ENCODE data around the gene USP10.

Gene USP10

GRCh38 chr16:84699712-84700445 lies at the start of gene USP10:
Gene USP10 (plus strand): TSS chr16:84700000. CDS start chr16:84700091, 91 bp downstream.
- DNase-seq = peak; percentile 82

- no peak for DNase-seq
Measured at GRCh38 chr16:84650062-84650991, 49.5 kb upstream of the USP10 start.

- no peak for DNase-seq
Measured at GRCh38 chr16:84652566-84652965, 47.2 kb upstream of the USP10 start.

- no peak for DNase-seq
Measured at GRCh38 chr16:84654238-84654637, 45.6 kb upstream of the USP10 start.

GRCh38 chr16:84654998-84655397 lies 44.8 kb upstream of the USP10 start:
- DNase-seq = no peak

DNA sequence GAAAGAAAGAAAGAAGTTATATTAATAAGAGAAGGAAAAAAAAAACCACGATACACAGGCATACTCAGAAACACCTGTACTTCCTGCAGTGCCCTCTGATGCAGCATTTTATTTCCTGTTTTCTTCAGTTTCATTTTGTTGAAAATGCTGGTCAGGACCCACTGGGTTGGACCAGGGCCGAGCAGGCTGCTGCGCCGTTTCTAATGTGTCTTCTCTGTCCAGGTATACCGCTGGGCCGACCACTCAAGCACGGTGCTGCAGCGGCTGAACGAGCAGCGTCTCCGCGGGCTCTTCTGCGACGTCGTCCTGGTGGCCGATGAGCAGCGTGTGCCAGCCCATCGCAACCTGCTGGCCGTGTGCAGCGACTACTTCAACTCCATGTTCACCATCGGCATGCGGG lies 43.2 kb upstream of the USP10 start:
- DNase-seq = no peak

DNA sequence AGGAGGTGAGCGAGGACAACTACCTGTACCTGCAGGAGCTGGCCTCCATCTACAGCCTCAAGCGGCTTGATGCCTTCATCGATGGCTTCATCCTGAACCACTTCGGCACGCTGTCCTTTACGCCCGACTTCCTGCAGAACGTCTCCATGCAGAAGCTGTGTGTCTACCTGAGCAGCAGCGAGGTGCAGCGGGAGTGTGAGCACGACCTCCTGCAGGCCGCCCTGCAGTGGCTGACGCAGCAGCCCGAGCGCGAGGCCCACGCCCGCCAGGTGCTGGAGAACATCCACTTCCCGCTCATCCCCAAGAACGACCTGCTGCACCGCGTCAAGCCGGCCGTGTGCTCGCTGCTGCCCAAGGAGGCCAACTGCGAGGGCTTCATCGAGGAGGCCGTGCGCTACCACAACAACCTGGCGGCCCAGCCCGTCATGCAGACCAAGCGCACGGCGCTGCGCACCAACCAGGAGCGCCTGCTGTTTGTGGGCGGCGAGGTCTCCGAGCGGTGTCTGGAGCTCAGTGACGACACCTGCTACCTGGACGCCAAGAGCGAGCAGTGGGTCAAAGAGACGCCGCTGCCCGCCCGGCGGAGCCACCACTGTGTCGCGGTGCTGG lies 42.5 kb upstream of the USP10 start:
- DNase-seq = no peak

DNA sequence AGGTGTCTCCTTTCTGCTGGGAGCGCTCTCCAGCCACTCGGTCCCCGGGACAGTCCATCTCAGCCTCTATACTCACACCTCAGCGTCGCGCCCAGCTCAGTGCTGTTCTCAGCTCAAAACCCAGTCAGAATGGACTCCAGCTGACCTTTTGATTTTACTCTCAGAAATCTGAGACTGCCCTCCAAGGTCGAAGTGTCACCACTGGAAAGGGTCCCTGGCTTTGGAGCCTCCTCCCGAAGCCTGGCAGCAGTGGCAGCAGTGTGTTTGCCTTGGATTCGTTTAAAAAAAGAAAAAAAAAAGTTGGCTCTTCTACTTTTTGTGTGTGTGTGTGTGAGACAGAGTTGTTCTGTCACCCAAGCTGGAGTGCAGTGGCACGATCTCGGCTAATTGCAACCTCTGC lies 41.1 kb upstream of the USP10 start:
- DNase-seq = no peak

- DNase-seq = no peak
Measured at GRCh38 chr16:84659656-84660300, 40.0 kb upstream of the USP10 start.

- DNase-seq = no peak
Measured at GRCh38 chr16:84660973-84661372, 38.8 kb upstream of the USP10 start.

- no peak for DNase-seq
Measured at GRCh38 chr16:84661418-84662060, 38.3 kb upstream of the USP10 start.

- no peak for DNase-seq
Measured at GRCh38 chr16:84662471-84662870, 37.3 kb upstream of the USP10 start.

GRCh38 chr16:84663433-84664101 lies 36.2 kb upstream of the USP10 start:
- DNase-seq = no peak

GRCh38 chr16:84665359-84665758 lies 34.4 kb upstream of the USP10 start:
- DNase-seq = no peak

DNA sequence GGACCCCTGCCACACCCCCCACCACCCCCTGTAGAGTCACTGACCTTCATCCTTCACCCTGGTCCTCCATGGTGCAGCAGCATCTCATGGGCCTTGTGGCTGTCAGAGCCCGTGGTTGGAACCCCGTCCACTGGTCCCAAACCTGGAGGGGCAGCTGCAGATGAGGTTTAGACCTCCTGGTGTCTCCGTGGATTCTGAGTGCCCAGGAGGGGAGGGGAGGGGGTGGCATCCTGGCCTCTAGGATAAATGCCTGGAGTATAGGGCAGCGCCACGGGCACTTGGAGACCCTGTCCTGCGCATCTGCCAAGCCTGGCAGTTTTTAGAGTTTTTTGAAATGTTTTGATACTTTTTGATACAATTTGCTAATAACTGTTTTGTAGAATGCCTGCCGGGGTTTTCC lies 34.0 kb upstream of the USP10 start:
- no peak for DNase-seq

DNA sequence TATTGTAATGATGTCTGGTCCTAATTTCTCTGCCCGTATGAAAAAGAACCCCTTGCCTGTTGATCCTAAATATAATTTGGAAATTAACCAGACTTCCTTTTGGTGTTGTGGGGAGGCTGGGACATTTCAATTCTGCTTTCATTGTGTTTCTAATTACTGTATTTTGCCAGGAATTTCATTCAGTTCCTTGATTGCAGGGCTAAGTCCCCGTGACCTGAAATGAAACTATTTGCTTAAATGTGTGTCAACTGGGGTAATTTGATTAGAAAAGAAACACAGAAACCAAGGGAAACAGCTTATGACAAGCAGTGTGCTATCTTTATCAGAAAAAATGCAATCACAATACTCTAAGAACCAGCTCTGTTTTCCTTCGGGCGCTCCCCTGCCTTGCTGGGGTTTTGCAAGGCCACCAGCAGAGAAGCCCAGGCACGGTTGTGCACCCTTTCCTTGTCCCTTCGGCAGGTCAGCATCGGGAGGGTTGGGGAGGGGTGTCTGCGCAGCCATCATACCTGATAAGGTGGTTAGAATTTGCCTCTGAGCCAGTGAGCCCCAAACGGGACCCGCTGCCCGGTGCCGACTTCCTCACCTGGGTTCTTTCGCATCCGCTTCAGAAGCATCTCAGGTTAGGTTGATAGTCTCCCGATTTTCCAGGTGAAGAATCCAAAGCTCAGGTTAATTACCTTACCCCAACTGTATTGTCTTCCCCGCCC lies 32.0 kb upstream of the USP10 start:
- DNase-seq = no peak

GRCh38 chr16:84670063-84670462 lies 29.7 kb upstream of the USP10 start:
- no peak for DNase-seq

DNA sequence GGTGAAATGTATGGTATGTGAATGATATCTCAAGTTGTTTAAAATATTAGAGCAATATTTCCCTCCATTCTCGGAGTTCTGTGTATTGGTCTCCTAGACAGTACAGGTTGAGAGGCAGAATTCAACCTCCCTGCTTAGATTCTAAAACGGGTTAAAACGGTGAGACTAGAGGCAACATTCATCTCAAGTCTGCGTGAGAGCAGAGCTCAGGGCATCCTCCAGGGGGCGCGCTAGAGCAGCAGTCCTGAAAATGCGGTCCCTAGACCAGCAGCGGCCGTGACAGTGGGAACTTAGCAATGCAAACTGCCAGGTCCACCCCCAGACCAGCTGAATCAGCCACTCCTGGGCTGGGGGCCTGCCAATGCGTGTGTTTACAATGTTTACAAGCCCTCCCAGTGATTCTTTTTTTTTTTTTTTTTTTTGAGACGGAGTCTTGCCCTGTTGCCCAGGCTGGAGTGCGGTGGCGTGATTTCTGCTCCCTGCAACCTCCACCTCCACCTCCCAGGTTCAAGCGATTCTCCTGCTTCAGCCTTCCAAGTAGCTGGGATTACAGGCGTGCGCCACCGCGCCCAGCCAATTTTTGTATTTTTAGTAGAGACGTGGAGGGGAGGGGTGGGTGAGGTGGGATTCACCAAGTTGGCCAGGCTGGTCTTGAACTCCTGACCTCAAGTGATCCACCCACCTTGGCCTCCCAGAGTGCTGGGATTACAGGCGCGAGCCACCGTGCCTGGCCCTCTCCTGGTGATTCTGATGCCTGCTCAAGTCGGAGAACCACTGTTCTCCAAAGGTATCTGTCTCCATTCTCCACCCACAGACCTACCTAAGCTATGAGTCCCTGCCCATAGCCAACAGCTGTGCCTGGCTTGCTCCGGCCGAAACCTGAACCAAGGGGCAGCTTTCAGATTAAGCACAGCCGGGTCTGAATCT lies 27.3 kb upstream of the USP10 start:
- peak; percentile 82 for DNase-seq

DNA sequence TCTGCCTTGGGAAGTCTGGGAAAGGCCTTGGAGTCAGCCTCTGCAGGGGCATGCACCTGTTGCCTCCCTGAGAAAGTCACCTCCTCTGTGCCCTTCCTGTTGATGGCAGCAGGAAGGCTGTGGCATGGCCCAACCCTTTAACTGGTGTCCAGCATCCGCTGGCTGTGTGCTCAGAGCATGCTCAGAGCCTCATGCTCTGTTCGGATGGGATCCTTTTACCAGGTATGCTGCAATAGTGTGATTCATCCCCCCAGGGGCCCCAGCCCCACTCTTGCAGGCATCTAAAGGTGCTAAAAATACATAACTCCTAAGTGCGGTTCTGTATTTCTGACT lies 26.6 kb upstream of the USP10 start:
- DNase-seq = no peak

- no peak for DNase-seq
Measured at GRCh38 chr16:84673561-84673960, 26.2 kb upstream of the USP10 start.
